RPMI8226 (cell line): Measurements from ENCODE around the gene CERT1.
A peak's percentile ranks its signal among the peaks of the same experiment; 100 is the strongest.

Experiments used
- DNase-seq: peaks from one replicate; pipeline ENCODE4 v3.0.0-alpha.2; 2015

Gene CERT1

DNA sequence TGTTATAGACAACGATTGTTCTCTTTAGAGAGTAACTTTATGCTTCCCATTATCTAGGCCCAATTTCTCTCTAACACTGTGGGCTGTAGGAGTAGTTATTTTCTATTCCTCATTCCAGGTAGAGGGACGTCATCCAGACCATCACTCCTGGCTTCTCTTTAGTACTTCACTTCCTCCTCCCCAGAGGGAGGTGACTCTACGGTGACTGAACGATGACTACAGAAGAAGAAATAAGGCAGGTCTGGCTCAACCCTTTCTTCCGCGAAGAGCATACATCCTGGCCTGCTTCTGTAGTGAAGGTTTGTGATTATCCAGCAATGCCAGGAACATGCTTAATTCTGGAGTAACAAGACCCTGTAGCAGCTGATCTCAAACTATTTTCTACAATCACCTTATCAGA, 123.6 kb downstream of the CERT1 start:
- DNase-seq = no peak

DNA sequence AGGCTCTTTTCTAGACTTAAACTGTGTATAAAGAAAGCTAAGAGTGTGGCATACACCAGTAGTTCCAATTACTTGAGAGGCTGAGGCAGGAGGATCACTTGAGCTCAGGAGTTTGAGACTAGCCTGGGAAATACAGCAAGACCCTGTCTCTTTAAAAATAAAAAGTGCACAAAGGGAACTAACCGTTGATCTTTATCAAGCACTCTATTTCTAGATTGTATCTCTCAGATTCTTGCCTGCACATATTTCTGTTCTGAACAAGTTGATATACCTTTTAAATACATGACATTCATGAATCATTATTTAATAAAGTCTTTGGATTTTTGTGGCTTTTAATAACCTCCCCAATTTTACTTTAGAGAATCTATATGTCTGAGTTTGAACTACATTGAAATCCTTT, 127.2 kb downstream of the CERT1 start:
- no peak for DNase-seq

DNA sequence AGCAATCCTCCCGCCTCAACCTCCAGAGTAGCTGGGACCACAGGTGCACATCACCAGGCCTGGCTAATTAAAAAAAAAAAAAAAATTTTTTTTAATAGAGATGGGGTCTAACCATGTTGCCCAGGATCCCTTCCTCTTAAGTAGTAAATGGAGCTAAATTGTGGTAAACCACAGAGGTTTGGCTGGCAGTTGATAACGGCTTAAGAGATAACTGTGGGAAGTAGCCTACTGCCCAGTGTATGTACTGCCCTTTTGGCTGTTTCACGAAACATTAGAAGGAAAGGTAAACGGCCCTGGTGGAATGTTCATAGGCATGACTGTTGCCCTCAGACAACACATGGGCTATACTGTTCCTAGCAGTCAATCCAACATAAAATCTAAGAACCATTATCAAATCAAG, 130.0 kb downstream of the CERT1 start:
- DNase-seq = no peak

DNA sequence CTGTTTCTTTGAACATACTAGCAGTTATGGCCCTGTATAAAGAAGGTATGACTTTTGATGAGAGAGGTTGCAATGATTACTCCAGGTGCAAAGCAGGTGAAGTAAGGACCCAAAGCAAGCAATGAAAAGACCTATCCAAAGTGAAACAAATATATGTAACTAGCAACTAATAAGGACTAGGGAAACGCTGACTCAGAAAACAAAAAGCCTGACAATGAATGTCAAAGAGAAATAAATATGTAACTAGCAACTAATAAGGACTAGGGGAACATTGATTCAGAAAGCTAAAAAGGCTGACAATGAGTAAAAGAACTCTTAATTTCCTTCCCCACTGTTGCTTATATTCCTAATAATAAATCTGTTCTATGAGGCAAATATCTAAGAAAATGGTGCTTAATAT, 131.3 kb downstream of the CERT1 start:
- DNase-seq = no peak

DNA sequence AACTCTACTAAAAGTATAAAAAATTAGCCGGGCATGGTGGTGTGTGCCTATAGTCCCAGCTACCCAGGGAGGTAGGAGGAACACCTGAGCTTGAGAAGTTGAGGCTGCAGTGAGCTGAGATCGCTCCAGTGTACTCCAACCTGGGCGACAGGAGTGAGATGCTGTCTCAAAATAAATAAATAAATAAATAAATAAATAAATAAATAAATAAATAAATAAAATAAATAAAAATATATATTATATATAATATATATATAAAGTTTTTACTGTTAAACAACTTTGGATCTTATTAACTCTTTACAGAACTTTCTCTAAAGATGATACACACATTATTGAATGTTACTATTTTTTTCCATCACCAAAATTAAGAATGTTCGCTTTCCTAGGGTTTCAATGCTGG, 136.0 kb downstream of the CERT1 start:
- no peak for DNase-seq

DNA sequence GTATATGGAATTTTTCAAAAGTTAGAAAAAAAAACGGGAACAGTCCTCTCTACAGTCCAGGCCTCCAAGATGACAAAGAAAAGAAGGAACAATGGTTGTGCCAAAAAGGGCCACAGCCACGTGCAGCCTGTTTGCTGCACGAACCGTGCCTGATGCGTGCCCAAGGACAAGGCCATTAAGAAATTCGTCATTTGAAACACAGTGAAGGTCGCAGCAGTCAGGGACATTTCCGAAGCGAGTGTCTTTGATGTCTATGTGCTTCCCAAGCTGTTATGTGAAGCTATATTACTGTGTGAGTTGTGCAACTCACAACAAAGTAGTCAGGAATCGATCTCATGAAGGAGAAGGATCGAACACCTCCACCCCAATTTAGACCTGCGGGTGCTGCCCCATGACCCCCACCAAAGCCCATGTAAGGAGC, 137.0 kb downstream of the CERT1 start:
- DNase-seq = no peak

DNA sequence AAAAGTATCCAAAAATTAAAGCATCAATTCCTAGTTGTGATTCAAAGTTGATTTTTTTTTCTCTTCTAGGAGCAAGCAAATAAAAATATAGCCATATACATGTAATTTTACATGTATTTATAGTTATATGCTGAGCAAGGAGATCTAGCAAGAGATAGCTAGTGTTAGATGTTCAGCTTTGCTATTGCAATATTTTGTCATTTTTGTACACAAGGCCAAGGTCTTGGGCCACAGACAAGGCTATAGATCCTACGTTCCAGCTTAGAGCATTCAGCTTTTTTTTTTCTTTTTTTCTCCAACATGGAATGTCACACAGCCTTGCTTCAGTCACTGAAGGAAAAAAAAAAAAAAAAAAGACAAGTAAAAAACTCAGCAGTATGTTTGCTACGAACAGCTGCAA, 137.6 kb downstream of the CERT1 start:
- no peak for DNase-seq

DNA sequence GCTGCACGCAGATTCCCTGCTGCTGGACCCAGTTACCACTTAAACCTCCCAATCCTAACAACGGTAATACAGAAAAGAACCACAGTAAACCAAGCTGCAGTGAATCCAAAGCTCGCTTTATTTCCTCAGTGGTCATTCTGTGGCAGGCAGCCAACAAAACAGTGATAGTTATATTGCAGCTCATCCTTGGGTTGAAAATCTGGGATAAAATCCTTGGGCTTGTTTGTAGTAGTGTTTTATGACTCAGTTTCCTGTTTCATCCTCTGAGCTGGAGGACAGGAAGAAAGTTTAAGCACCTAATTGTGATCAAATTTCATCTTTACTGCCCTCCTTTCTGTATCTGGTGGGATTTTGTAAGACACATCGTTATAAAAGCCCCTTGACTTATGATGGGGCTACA, 143.0 kb downstream of the CERT1 start:
- DNase-seq = no peak

DNA sequence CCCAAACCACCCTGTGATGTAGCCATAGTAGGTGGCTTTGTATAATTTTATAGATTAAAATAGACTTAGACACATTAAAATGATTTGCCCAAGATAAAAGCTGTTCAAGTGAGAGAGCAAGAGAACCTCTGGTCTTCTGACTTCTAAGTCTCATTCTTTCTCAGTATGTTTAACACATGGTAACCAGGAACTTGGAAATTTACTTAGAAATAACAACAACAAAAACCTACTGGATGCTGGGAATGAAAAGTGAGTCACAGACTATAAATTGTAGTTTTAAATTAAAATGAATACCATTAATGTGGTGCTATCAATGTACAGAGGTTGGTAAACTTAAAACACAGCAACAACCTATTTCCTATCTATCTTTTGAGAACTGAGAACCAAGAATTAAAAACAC, 144.0 kb downstream of the CERT1 start:
- no peak for DNase-seq

DNA sequence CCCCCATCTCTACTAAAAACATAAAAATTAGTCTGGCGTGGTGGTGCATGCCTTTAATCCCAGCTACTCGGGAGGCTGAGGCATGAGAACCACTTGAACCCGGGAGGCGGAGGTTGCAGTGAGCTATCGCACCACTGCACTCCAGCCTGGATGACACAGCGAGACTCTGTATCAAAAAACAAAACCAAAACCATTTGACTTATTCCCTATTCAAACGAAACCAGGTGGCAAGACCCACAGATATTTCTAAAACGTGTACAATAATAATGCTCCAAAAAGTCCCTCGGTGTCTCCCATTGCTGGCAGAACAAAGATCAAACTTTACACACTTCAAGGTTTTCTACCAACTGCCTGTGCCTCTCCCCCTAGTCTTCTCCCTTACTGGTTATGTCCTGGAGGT, 144.6 kb downstream of the CERT1 start:
- DNase-seq = peak; percentile 17

DNA sequence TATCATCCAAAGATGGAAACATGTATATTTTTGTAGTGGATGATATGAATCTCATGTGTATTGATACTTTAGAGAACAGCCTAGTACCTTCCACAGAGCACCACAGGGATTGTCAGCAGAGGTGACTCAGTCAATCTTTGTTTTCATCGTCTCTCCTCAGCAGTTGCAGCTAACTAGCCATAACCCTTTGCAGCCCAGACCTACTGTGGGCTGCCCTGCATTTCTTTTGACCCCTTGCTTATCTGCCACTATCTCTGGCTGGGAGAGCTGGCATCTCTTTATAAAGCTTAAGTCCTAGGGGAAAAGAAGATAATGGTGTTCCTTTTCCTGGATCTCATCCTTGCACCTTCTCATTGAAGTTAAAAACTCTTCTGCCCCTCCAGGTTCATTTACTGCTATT, 145.7 kb downstream of the CERT1 start:
- no peak for DNase-seq

DNA sequence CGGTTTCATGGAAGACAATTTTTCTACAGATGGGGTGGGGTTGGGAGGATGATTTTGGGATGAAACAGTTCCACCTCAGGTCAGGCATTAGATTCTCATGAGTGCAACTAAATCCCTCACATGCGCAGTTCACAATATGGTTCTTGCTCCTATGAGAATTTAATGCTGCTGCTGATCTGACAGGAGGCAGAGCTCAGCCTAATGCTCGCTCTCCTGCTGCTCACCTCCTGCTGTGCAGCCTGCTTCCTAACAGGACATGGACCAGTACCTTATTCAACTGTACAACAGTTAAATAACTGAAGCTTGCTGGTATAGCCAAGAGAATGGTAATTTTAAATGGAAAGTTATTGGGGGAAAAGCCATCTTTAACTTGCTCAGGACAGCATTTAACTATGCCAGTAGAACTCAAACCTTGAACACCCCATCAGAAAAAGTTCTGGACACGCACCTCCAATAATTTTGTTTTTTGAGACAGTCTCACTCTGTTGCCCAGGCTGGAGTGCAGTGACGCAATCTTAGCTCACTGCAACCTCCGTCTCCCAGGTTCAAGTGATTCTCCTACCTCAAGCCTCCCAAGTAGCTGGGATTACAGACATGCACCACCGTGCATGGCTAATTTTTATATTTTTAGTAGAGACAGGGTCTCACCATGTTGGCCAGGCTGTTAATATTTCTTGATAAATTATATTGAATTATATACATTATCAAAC, 146.7 kb downstream of the CERT1 start:
- DNase-seq = no peak

DNA sequence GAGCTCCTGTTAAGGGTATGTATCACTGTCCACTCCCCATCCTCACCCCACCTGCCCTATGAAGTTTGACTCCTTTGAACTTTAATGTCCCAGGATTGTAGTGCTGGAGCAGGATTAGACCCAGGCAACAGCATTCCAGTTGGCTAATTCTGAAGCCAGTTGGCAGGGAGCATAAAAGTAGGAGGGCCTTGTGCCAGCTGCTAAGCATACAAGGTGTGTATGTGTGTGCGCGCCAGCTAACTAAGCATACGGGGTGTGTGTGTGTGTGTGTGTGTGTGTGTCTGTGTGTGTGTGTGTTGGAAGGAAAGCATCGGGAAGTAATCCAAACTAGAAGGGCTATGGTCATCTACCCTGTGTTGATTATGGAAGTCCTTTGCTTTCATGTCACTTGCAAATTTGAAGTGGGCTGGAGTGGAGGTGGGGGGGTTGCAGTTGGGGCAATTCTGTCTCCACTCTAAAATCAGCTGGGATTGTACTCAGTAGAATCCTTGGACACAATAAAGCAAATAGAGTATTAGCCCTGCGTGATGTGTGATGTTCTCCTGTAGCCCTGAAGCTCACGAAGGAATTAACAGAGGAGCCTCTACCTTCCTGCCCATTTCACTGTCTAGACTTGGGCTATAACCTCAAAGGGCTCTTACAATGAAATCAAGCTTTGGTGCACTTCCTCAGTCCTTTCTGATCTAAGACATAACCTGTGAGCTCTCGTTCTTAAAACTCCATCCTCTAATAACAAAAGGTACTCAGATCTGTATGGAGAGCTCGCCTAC, 147.5 kb downstream of the CERT1 start:
- DNase-seq = no peak

DNA sequence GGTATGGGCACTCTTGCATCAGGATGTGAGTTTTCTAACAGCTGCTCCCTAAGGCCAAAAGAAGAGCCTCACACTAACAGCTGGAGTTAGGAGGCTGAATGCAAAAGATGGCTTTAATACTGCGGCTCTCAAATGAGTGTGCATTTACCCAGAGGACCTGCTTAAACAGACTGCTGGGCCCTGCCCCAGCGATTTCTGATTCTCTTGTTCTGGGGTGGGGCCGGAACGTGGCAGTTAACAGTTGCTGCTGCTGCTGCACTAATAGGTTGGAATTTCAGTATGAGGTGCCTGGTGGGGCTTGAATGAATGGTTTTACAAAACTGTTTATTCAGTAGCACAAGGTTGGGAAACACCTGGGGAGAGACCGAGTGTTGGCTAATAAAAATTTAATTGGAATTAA, 148.3 kb downstream of the CERT1 start:
- no peak for DNase-seq

DNA sequence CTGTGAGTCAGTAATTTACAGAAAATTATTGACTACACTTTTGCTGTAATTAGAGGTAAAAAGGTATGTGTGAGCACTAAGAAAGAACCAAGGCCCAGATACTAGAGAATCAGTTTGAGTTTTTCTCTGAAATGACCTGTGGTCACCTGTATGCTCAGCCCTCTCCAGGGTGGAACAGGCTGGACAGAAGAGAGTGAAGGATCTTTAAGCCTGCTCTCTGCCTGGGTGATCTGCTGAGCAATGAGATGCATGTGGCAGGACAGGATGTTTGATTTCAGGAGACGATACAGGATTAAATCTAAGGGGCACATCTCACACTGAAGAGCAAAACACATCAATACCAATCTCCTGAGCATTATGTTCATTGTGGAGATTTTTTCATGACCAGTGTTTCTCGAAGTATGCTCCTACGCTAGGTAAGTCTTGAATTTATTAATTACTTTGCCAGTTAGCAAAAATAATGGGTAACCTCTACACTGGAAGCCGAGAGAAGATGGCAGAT, 148.9 kb downstream of the CERT1 start:
- no peak for DNase-seq

DNA sequence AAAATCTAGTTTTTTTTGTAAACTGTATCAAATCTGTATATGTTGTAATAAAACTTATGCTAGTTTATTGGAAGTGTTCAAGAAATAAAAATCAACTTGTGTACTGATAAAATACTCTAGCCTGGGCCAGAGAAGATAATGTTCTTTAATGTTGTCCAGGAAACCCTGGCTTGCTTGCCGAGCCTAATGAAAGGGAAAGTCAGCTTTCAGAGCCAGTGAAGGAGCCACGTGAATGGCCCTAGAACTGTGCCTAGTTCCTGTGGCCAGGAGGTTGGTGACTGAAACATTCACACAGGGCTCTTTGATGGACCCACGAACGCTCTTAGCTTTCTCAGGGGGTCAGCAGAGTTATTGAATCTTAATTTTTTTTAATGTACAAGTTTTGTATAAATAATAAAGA, 150.1 kb downstream of the CERT1 start:
- DNase-seq = no peak

DNA sequence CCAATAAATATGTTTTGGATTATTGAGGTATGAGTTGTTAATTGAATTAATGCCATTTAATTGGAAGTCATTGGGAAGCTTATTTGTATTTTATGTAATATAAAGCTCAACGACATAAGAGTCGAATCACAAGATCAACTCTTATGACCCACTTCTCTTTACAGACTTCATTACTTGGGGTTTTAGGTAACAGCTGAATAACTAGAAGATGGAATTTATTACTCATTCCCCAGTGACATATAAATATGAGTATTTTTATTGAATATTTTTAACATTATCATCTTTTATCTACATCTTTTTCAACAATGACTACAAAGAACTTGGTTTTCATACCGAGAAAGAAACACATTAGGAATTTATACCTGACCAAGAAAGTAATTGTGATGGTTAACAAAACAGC, 153.3 kb downstream of the CERT1 start:
- no peak for DNase-seq

DNA sequence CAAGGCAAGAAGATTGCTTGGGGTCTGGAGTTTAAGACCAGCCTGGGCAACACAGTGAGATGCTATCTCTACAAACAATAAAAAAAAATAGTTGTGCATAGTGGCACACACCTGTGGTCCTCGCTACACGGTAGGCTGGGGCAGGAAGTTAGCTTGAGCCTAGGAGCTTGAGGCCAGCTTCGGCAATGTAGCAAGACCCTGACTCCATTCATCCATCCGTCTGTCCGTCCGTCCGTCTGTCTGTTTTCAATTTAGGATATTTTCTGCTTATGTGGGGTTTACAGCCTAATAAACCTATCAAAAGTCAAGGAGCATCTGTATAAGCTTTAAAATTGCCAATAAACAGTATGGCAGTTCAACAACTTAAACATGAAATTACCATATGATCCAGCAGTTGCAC, 154.7 kb downstream of the CERT1 start:
- DNase-seq = no peak

DNA sequence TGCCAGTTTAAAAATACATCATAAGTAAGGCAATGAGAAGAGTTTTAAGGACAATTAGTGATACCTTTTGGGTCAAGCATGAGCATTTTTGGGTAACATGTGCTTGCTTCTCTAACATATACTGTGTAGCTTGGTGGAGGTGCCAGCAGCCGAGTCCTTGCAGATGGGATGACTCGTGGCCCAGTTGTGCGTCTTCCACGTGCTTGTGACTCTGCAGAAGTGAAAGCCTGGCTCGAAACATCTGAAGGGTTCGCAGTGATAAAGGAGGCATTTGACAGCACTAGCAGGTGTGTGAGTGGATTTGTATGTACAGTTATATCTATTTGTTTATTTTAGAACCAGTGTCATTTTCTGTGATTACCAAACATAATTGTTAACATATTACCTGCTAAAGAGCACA, 156.2 kb downstream of the CERT1 start:
- DNase-seq = no peak

DNA sequence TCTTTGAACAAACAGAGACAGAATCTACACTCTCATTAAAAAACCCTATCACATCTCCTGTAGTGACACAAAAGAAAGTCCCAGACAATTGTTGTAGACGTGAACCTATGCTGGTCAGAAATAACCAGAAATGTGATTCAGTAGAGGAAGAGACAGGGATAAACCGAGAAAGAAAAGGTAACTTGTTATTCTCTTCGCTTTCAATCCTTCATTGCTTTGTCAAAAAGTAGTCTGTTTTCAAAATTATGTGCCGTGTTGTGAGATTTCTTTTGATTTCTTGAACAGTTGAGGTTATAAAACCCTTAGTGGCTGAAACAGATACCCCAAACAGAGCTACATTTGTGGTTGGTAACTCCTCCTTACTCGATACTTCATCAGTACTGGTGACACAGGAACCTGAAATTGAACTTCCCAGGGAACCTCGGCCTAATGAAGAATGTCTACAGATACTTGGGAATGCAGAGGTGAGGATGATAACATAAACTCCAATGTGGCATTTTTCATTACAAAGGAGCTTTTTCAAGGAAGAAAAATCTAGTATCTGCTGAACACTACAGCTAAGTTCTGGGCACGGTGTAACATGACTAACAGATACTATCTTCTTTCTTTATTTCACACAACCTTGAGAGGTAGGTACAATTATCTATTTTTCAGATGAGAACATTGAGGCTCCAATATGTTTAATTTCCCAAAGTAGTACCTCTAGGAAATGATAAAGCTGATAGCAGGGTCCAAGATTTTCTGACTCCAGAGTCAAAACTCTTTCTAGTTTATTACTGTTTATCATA, 160.1 kb downstream of the CERT1 start:
- no peak for DNase-seq

DNA sequence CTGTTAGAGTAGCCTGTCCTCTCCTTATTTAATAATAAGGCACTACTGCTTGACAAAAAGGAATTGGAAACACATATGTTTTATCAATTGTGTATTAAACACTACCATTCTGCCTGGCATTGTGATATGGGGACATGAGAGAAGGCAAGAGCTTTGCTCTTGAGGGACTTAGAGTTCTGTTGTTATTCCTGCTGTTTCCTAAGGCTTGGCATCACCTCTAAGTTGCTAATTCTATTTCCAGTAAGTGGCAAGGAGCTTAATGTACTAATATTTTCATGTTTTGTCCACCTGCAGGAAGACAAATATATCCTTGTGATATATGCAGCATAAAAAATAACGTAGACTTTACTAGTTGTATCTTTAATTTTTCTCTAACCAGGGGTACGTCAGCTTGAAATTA, 161.8 kb downstream of the CERT1 start:
- no peak for DNase-seq

DNA sequence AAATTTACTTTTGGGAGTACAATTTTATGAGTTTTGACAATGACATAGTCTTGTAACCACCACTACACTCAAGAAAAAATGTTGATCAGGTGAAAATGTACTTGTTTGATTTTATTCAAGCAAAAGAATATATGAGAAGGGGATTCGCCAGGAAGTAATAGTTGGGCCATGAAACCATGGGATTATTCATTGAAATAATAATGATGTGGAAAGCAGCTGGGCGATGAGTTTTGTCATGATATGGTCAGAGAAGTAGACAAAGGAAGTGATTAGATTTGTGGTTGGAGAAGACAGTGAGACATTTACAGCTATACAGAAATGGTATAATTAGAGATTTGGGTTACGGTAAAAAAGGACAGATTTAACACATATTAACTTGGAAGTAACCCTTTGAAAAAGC, 163.2 kb downstream of the CERT1 start:
- no peak for DNase-seq

DNA sequence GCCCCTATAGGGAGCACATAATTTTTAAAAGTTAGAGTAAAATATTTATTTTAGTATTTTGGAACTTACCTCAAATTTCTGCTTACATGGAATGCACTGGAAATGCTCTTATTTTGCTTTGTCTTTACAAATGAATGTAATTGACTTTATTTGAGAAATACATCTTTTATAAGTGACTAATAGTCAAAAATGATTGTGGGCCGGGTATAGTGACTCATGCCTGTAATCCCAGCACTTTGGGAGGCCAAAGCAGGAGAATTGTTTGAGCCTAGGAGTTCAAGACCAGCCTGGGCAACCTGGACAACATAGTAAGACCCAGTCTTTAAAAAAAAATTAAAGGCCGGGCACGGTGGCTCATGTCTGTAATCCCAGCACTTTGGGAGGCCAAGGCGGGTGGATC, 168.6 kb downstream of the CERT1 start:
- DNase-seq = no peak

DNA sequence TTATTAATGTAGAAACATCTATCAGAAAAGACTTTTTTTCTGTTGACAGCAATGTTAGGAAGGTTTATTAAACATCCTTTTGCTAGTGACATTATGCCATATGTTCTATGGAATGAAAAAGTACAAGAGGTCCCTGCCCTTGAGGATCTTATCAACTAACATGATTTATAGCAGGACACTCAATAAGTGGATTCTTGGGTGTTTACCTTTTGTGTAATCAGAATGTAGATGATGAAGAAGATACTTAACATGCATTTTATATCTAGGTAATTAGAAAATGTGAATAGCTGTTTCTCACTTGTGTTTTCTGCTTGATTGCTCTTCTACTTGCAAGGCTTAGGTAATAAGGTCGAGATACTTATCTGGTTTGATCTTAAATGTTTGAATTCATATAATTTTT, 169.5 kb downstream of the CERT1 start:
- DNase-seq = no peak
